Activated CD4-positive, alpha-beta T cell treated with anti-CD3 and anti-CD28 coated beads, Interleukin-2, amount 50 U/mL, for 16 hours (primary cell): Measurements from ENCODE around the gene EMC8.

Experiments
- DNase-seq: peaks from one replicate; pipeline ENCODE4 v3.0.0-alpha.2; 2020

Gene EMC8

GRCh38 chr16:85752511-85753420 is 46.6 kb downstream of the EMC8 start:
- DNase-seq, result no peak

- no peak for DNase-seq
Observed at GRCh38 chr16:85751698-85752501, 47.4 kb downstream of the EMC8 start.

DNA sequence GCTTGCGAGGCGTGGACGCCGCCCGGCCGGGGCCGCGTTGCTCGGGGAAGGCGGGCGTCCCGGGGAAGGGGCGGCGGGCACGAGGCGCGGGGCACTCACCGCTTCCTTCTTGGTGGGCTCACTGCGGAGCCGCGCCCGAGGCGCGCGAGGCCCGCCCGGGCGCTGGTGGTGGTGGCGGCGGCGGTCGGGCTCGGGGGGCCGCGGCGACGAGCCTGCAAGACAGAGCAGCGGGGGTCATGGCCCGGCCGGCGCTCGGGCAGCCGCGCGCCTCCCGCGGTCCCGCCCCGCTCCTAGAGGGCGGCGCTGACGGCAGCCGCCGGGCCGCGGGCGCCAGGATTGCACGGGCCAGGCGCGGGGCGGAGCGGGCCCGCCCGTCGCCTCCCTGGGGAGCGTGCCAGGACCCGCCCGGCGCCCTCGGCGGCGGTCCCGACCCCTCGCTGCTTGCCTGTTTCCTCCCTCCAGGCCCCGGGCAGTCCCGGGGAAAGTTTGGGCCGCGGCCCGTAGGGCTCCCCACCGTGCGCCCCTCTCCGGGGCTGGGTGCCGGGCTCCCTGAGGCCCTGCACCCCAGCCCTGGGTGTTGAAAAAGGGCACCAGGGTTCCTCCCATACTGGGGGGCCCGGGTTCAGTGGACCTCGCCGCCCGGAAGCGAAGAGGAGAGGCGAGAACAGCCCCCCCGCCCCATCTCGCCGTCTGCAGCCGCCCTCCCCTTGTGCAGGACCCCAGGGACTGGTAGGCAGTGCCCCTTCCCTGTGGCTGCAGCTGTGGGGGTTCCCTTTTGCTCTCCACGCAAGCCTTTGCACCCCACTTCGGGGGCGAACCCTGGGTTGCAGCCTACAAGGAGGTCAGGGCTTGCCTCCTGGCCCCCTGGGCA is 48.3 kb downstream of the EMC8 start, which contains the start of gene C16orf74:
C16orf74 (minus strand) TSS at position 270 of the 871 bp plus-strand sequence. CDS start 15,879 bp downstream, outside the sequence.
- no peak for DNase-seq

- DNase-seq, result no peak
Observed at GRCh38 chr16:85750146-85750826, 49.1 kb downstream of the EMC8 start.

- no peak for DNase-seq
Observed at GRCh38 chr16:85749771-85750145, 49.6 kb downstream of the EMC8 start.

DNA sequence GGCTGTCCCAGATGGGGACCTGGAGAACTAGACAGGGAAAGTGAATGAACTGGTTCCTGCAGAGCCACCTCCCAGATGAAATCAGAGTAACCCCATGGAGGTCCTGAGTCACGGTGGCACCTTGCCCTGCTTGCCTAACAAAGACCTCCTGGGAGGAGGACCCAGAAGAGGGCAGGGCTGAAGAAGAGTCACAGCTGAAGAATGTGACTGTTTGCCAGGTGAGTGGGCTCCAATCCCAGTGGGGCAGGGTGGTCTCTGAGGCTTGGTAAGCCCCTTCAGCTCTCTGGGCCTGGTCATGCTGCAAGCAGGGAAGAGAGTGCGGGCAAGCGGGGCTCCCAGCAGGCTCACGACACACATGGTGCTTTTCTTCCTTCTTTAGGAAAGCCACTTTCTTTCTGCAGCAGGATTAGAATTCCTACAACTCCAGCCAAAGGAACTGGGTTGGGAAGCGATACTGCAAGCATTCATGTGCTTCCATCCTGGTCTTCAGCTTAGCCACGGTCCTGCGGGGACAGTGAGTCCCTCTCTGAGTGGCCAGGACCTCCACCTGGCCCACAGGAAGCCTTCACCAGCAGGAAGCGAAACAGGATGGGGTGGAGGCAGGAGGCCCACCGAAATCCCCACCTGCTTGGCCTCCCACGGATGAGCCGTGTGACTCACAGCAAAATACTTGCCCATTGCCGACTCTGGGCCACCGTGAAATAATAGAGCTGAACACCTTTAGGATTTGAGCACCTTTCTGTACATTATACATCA is 52.7 kb downstream of the EMC8 start:
- DNase-seq, result no peak

DNA sequence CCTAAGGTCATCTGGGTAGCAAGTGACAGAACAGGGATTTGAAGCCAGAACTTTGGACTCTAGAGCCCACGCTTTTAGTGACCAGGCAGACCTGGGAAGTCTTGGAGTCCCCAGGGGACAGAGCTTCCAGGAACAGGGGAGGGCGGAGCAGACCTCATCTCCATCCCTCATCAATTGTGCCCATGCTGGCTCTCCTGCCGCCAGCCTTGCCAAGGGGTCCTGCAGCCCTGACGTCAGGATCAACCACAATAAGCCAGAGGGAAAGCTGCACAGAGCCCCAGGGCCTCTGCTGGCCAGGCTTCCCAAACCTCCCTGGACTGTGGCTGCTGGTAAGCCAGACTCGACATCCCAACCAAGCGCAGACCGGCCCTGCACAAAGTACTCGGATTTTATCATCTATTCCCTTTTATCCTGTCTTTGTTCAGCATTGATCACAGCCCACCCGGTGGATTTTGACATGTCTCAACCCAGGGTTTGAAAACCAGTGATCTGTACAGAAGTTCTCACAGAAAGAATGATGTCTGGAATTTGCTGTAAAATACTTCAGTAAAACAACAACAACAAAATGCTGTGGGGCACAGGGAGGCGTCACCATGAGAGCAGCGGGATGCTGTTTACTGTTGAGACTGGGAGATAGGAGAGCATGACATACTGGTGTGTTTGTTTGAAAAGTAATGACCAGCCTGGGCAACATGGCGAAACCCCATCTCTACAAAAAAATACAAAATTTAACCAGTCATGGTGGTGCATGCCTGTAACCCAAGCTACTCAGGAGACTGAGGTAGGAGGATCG is 60.2 kb downstream of the EMC8 start:
- no peak for DNase-seq

DNA sequence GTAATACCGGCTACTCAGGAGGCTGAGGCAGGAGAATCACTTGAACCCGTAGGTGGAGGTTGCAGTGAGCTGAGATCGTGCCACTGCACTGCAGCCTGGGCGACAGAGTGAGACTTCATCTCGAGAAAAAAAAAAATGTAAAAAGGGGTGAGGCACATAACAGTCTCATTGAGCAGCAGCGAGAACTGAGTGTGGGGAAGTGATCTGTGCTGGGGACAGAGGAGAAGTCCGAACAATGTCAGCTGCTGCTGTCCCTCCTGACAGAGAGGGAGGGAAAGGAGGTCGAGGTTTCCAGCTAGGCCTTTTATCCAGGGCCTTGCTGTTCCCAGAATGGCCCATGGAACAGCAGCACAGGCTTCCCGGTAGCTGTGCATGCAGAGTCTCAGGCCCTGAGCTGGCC is 62.4 kb downstream of the EMC8 start:
- no peak for DNase-seq

DNA sequence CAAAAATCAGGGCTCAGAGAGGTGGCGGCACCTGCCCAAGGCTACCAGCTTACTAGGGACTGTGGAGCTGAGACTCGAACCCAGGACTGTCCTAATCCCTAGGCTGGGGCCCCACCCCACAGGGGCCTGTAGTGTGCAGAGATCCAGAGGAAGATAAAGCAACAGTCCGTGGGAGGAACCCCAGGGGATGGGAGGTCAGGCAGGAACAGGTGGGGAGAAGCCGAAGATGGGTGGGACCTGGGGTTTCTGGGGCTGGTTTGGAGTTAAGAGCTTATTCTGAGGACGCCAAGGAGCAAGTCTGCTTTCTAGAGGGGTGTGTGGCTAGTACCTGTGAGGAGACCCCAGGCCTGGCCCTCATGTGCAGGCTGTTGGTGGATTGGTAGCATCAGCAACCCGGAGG is 63.4 kb downstream of the EMC8 start:
- DNase-seq, result no peak

DNA sequence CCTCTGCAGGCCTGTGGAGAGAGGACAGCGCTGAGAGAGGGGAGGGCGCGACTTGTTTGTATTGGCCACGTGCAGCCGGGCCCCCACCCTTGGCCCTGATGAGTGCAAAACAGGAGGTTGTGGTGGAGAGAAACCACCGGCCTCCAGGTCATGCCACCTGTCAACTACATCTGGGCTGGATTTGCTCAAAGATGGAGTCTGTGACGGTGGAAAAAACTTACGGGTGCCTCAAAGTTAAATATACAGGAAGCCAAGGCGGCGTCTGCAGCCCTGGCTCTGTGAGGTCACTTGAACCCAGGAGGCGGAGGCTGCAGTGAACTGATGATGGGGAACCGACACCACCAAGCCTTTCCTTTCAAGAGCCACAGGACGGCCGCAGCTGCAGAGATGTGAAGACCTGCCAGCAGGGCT is 64.1 kb downstream of the EMC8 start:
- DNase-seq, result peak; percentile 14

GRCh38 chr16:85734311-85735017 is 64.9 kb downstream of the EMC8 start:
- no peak for DNase-seq

DNA sequence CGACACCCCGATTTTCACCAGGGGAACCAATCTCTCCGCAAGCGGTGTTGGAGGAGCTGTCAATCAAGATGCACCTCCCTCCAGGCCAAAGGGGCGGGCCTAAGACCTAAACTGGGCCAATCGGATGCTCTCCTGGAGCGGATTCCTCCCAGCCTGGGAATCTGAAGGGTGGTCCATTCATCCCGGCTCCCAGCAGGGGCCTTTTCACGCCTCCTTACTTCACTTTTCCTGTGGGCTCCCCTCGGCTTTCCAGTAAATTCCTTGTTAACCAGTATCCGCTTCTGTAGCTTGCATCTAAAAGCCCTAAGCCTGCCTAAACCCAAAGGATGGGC is 65.5 kb downstream of the EMC8 start:
- no peak for DNase-seq

DNA sequence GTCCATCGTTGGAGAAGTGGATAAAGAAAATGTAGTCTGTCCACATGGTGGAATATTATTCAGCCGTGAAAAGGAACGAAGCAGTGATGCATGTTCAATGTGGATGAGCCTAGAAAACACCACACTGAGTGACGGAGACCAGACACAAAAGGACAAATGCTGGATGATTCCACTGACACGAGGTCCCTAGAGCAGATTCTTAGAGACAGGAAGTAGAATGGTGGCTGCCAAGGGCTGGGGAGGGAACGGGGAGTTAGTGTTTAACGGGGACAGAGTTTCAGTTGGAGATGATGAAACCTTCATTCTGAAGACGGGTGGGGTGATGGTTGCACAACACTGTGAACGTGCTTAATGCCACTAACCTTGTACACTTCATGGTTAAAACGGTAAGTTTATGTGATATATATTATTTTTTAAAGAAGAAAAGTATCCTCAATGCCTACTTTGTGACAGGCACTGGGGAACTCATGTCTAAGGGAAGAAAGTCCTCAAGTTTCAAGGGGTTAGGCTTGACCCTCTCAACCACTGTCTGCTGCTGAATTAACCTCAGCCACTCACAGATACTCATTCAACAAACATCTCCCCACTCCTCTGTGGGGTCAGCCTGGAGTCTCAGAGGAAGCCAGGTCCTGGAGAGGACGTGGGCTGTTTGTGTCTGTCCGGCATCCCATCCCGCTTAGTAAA is 66.0 kb downstream of the EMC8 start:
- DNase-seq, result no peak

DNA sequence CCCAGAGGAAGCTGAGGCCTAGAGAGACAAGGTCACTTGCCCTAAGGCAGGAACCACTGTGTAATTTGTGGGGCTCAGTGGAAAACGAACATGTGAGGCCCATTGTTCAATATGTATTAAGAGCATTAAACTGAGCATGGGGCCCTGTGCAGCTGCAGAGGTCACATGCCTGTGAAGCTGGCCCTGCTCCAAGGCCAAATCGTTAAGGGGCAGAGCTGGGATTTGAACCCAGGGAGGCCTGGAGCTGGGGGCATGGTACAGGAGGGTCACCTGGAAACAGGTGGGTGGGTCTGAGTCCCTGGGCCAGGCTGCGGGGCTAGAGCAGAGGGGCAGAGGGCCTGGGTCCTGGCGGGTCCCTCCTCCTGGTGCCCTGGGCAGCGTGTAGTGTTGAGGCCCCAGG is 68.2 kb downstream of the EMC8 start:
- DNase-seq, result no peak

GRCh38 chr16:85730186-85730465 is 69.2 kb downstream of the EMC8 start:
- no peak for DNase-seq

- no peak for DNase-seq
Observed at GRCh38 chr16:85729452-85730185, 69.7 kb downstream of the EMC8 start.

- no peak for DNase-seq
Observed at GRCh38 chr16:85728879-85729278, 70.5 kb downstream of the EMC8 start.
